MCF 10A (cell line): ENCODE results near the gene GKN2. TPM values are rescaled to one million over a fixed set of nuclear protein-coding genes. Genes with fewer than 3 reads are reported as not detected.

ENCODE experiments used
- BruUV-seq: library from RNA; stranded (reverse); fragments of 400-500 nt; replicated peaks from 2 replicates; lab custom pipeline; 2021; lab: Mats Ljungman, UMichigan
- CTCF ChIA-PET: fragments of 300-600 bp; sonication (Branson Sonifier 250); formaldehyde crosslinking; extraction: SDS; loops from one replicate; lab custom pipeline; 2021; ENCODE audit warnings: antibody characterized with exemption, inconsistent platforms; lab: Yijun Ruan, JAX
- POLR2A ChIA-PET: fragments of 300-600, 350-650 bp; sonication (Branson Sonifier 250); formaldehyde crosslinking; extraction: SDS; loops from one replicate; lab custom pipeline; 2020; ENCODE audit warnings: antibody characterized with exemption, inconsistent platforms; lab: Yijun Ruan, JAX
- DNase-seq: peaks from one replicate; pipeline ENCODE4 v3.0.0-alpha.2; 2018; ENCODE audit not compliant: unreplicated experiment
- H3K27ac Mint-ChIP-seq: one replicate; pipeline ENCODE4 v1.8.0; 2022; ENCODE audit warnings: mild to moderate bottlenecking, low read depth, mixed read lengths; ENCODE audit not compliant: unreplicated experiment
- H3K27me3 Mint-ChIP-seq: one replicate; pipeline ENCODE4 v1.8.0; 2022; ENCODE audit warnings: mixed read lengths; ENCODE audit not compliant: insufficient read depth, unreplicated experiment
- H3K36me3 Mint-ChIP-seq: one replicate; pipeline ENCODE4 v1.8.0; 2022; ENCODE audit warnings: mild to moderate bottlenecking, moderate library complexity, mixed read lengths; ENCODE audit not compliant: insufficient read depth, unreplicated experiment
- H3K4me1 Mint-ChIP-seq: one replicate; pipeline ENCODE4 v1.8.0; 2022; ENCODE audit warnings: mixed read lengths; ENCODE audit not compliant: insufficient read depth, unreplicated experiment
- H3K4me3 Mint-ChIP-seq: one replicate; pipeline ENCODE4 v1.8.0; 2022; ENCODE audit warnings: mild to moderate bottlenecking, moderate library complexity, mixed read lengths; ENCODE audit not compliant: unreplicated experiment
- H3K9me3 Mint-ChIP-seq: one replicate; pipeline ENCODE4 v1.8.0; 2022; ENCODE audit warnings: mixed read lengths; ENCODE audit not compliant: unreplicated experiment
- CTCF ChIP-seq: fragments of 200-600 bp; IDR thresholded peaks from one replicate; pipeline ENCODE4 v1.8.0; 2022; ENCODE audit warnings: antibody characterized with exemption, mild to moderate bottlenecking; ENCODE audit not compliant: unreplicated experiment
- intact Hi-C: fragments of 100-400 bp; cut with micrococcal nuclease; formaldehyde crosslinking; loops from 2 replicates; pipeline ENCODE4 v1.14.1; 2022
- total RNA-seq: library from RNA; stranded (reverse); gene quantifications from 2 replicates; pipeline ENCODE4 v1.2.3, GENCODE V29; 2022

Gene GKN2
- total RNA-seq, 1 experiment from 2014 or later = not detected

DNA sequence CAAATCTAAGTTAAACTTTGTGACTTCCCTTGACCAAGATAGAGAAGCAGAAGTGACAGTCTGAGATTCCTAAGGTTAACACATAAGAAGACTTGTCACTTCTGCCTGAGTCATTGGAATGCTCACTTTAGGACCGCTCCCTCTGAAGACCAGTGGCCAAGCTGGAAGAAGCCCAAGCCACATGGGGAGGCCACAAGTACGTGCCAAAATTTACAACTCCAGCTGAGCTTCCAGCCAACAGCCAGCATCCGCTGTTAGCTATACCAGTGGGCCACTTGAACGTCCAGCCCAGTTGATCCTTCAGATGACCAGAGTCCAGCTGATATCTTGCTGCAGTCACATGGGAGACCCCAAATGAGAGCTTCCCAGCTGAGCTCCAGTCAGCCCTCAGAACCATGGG, 42.2 kb upstream of the GKN2 start:
- Mint-ChIP-seq H3K9me3 (no peaks in the 10 kb centered on the region), H3K27me3 (peaks cover 17% of the 10 kb centered on the region), H3K36me3 (no peaks in the 10 kb centered on the region), H3K4me3 (no peak overlapping the region), H3K27ac (no peak overlapping the region), H3K4me1 (no peaks in the 10 kb centered on the region)
- intact Hi-C loops = no loop called here
- CTCF ChIA-PET = interaction anchor here (0.5 to 1.3 kb wide), 3 partner anchors 17 to 87 kb away, joined by 3 to 4 read pairs (median 3); partner anchors contain the start of gene ANTXR1
- no peak for TF ChIP-seq CTCF
- POLR2A ChIA-PET = interaction anchor here (0.5 to 0.7 kb wide), 2 partner anchors 127 to 168 kb away, joined by 3 read pairs; no protein-coding TSS in a partner anchor
- peak; percentile 75 for DNase-seq
- BruUV-seq = no TSS peak

GRCh38 chr2:68993660-68994059, 41.0 kb upstream of the GKN2 start:
- ChIA-PET CTCF (interaction anchor here (0.7 to 1.3 kb wide), 3 partner anchors 19 to 313 kb away, joined by 3 to 4 read pairs (median 3); partner anchors contain the start of gene ANTXR1), POLR2A (no interaction called here)
- Mint-ChIP-seq H3K4me1 (no peaks in the 10 kb centered on the region), H3K27ac (no peak overlapping the region), H3K36me3 (no peaks in the 10 kb centered on the region), H3K4me3 (no peak overlapping the region), H3K9me3 (no peaks in the 10 kb centered on the region), H3K27me3 (peaks cover 13% of the 10 kb centered on the region)
- no TSS peak for BruUV-seq
- no peak for TF ChIP-seq CTCF
- DNase-seq = no peak
- intact Hi-C loops = no loop called here

- POLR2A ChIA-PET = no interaction called here
- no peak overlapping the region for H3K4me3 Mint-ChIP-seq
Measured at GRCh38 chr2:68992933-68993332, 40.2 kb upstream of the GKN2 start.

GRCh38 chr2:68992341-68992740, 39.6 kb upstream of the GKN2 start:
- no TSS peak for BruUV-seq
- no peaks in the 10 kb centered on the region for H3K9me3 Mint-ChIP-seq
- peaks cover 10% of the 10 kb centered on the region for H3K27me3 Mint-ChIP-seq
- H3K36me3 Mint-ChIP-seq = no peaks in the 10 kb centered on the region
- H3K4me1 Mint-ChIP-seq = no peaks in the 10 kb centered on the region
- DNase-seq = no peak
- intact Hi-C loops = no loop called here
- POLR2A ChIA-PET = no interaction called here
- no peak for TF ChIP-seq CTCF
- CTCF ChIA-PET = no interaction called here
- H3K4me3 Mint-ChIP-seq = no peak overlapping the region
- H3K27ac Mint-ChIP-seq = no peak overlapping the region

More at GRCh38 chr2:68992933-68993332, 40.2 kb upstream of the GKN2 start:
- Mint-ChIP-seq H3K27me3 (peaks cover 10% of the 10 kb centered on the region), H3K9me3 (no peaks in the 10 kb centered on the region), H3K4me1 (no peaks in the 10 kb centered on the region), H3K27ac (no peak overlapping the region), H3K36me3 (no peaks in the 10 kb centered on the region)
- CTCF ChIA-PET = interaction anchor here (0.7 kb wide), 1 partner anchor 314 kb away, joined by 4 read pairs; no protein-coding TSS in a partner anchor
- intact Hi-C loops = no loop called here
- no peak for TF ChIP-seq CTCF
- no TSS peak for BruUV-seq
- no peak for DNase-seq
